Lower lobe of right lung (tissue), 2 donors: ENCODE measurements around the gene YPEL1. TPM values are rescaled to one million over a fixed set of nuclear protein-coding genes. Genes with fewer than 3 reads are reported as not detected.

Experiments used
- ATAC-seq, 2 donors: fragments of 200-7000 bp; cut with Tn5 transposase; one replicate each; pipeline ENCODE4 v1.9.1; 2020 to 2022; ENCODE audit warnings: mild to moderate bottlenecking in 2 of 2, moderate library complexity in 2 of 2
- DNase-seq: peaks from one replicate; pipeline ENCODE4 v3.0.0-alpha.2; 2020
- H3K27ac ChIP-seq: fragments of 200-600 bp; one replicate; pipeline ENCODE4 v1.8.0; 2022
- H3K27me3 ChIP-seq: fragments of 200-600 bp; one replicate; pipeline ENCODE4 v1.8.0; 2022; ENCODE audit warnings: low read depth
- H3K36me3 ChIP-seq: fragments of 200-600 bp; one replicate; pipeline ENCODE4 v1.8.0; 2022; ENCODE audit warnings: mild to moderate bottlenecking
- H3K4me1 ChIP-seq: fragments of 200-600 bp; one replicate; pipeline ENCODE4 v1.8.0; 2022
- H3K4me3 ChIP-seq: fragments of 200-600 bp; one replicate; pipeline ENCODE4 v1.8.0; 2022; ENCODE audit warnings: mild to moderate bottlenecking
- H3K9me3 ChIP-seq: fragments of 200-600 bp; one replicate; pipeline ENCODE4 v1.8.0; 2022
- intact Hi-C: fragments of 100-400 bp; cut with DNase I; formaldehyde crosslinking; loops from one replicate; pipeline ENCODE4 v1.11.0; 2022
- microRNA-seq: library from miRNA; unstranded; fragments of <30 nt; microRNA quantifications from one replicate; pipeline ENCODE4 v1.2.0, GENCODE V29; 2020; ENCODE audit warnings: borderline number of aligned reads
- total RNA-seq: library from RNA; stranded (reverse); fragmentation: NEBNext Ultra II Directional; extraction: Animal tissue kit (Norgen Biotek cat#: 25700); gene quantifications from one replicate; pipeline ENCODE4 v1.2.1, GENCODE V29; 2021
- TF ChIP-seq, protein P1 (sequence below): fragments of 200-600 bp; IDR thresholded peaks from one replicate; pipeline ENCODE4 v1.8.0; 2022; ENCODE audit warnings: antibody characterized with exemption, mild to moderate bottlenecking
- donor health status: DM: no; HTN: yes; CAD: no; lungs with severe emphysema.

Gene YPEL1
- total RNA-seq, 1 donor from 2014 or later = 7.6 TPM

DNA sequence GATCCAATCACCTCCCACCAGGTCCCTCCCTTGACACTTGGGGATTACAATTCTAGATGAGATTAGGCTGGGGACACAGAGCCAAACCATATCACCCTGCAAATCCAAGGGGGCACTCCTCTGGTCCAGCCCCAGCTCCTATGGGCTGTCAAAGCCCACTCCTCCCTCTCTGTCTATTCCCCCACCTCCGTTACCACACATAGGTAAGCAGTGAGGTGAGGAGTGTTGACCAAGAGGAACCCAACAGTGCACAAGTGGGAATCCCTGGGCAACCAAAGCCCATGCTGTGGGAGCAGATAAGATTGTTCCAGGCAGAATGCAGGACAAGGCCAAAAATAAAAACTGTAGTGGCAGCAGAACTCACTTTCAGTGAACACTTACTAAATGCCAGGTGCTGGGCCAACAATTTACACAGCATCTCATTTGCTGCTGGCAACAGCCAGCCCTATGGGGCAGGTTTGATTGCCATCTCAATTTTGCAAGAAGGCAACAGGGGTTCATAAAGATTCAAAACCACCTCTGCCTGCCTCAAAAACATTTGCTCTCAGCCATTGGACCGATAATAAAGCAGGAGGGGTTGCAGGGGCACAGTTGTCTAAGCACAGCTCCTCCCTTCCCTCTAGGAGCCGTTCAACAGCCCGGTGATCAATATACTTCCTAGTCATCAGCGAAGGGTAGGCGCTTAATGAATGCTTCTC, 84.6 kb downstream of the YPEL1 start:
- Histone ChIP-seq H3K27me3 (no peaks in the 10 kb centered on the region), H3K36me3 (peaks cover 14% of the 10 kb centered on the region), H3K4me3 (peak overlapping the region; percentile 72), H3K4me1 (peaks cover 26% of the 10 kb centered on the region), H3K27ac (no peak overlapping the region), H3K9me3 (no peaks in the 10 kb centered on the region)
- TF ChIP-seq, protein P1, sequence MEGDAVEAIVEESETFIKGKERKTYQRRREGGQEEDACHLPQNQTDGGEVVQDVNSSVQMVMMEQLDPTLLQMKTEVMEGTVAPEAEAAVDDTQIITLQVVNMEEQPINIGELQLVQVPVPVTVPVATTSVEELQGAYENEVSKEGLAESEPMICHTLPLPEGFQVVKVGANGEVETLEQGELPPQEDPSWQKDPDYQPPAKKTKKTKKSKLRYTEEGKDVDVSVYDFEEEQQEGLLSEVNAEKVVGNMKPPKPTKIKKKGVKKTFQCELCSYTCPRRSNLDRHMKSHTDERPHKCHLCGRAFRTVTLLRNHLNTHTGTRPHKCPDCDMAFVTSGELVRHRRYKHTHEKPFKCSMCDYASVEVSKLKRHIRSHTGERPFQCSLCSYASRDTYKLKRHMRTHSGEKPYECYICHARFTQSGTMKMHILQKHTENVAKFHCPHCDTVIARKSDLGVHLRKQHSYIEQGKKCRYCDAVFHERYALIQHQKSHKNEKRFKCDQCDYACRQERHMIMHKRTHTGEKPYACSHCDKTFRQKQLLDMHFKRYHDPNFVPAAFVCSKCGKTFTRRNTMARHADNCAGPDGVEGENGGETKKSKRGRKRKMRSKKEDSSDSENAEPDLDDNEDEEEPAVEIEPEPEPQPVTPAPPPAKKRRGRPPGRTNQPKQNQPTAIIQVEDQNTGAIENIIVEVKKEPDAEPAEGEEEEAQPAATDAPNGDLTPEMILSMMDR = no peak
- DNase-seq (no peak), ATAC-seq (no peak)
- intact Hi-C loops = no loop called here

DNA sequence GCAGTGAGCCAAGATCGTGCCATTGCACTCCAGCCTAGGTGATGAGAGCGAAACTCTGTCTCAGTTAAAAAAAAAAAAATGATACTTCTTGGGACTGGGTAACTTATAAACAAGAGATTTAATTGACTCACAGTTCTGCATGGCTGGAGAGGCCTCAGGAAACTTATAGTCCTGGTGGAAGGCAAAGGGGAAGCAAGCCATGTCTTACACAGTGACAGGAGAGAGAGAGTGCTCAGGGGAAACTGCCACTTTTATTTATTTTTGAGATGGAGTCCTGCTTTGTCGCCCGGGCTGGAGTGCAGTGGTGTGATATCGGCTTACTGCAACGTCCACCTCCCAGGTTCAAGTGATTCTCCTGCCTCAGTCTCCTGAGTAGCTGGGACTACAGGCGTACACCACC, 85.3 kb downstream of the YPEL1 start:
- intact Hi-C loops = no loop called here

More for the DNA sequence above, 85.3 kb downstream of the YPEL1 start:
- H3K27ac ChIP-seq = no peak overlapping the region
- TF ChIP-seq, protein P1 = no peak
- DNase-seq = no peak
- ATAC-seq = no peak
- H3K4me1 ChIP-seq = peaks cover 26% of the 10 kb centered on the region
- H3K9me3 ChIP-seq = no peaks in the 10 kb centered on the region
- H3K27me3 ChIP-seq = no peaks in the 10 kb centered on the region
- peaks cover 19% of the 10 kb centered on the region for H3K36me3 ChIP-seq
- no peak overlapping the region for H3K4me3 ChIP-seq

Small RNA genes lying within 50 kb of the gene (microRNA-seq; reads per million reads assigned to microRNA genes)
- gene MIR130B (154 reads per million, percentile 58 among the genes with 10 or more reads in this experiment), gene MIR301B (2.0 reads per million)

Other genes with a start within 250 kb of the YPEL1 start
- gene RIMBP3C, start 184.3 kb downstream of the YPEL1 start, total RNA-seq = 0.47 TPM
- gene UBE2L3, start 168.1 kb downstream of the YPEL1 start, total RNA-seq = 47.9 TPM
- 13.1 TPM for gene YDJC, start 105.8 kb downstream of the YPEL1 start, total RNA-seq
- 0.41 TPM for gene CCDC116, start 103.0 kb downstream of the YPEL1 start, total RNA-seq
- 36.1 TPM for gene SDF2L1, start 93.5 kb downstream of the YPEL1 start, total RNA-seq
- gene PPIL2, start 69.8 kb downstream of the YPEL1 start, total RNA-seq = 38.1 TPM
- gene MAPK1, start 131.9 kb upstream of the YPEL1 start, total RNA-seq = 146 TPM
- 51.0 TPM for gene PPM1F, start 217.1 kb upstream of the YPEL1 start, total RNA-seq
- gene TOP3B, start 247.0 kb upstream of the YPEL1 start, total RNA-seq = 32.1 TPM